Muscle of arm (tissue), 12 donors: ENCODE measurements around the gene AGFG2. TPM values are rescaled to one million over a fixed set of nuclear protein-coding genes. Genes with fewer than 3 reads are reported as not detected.

ENCODE experiments used
- DNase-seq: peaks from one replicate; pipeline ENCODE4 v3.0.0-alpha.2; 2013
- polyA plus RNA-seq, 12 donors: library from polyadenylated mRNA; unstranded; fragments of 120-200 nt; gene quantifications; one replicate each; pipeline ENCODE4 v1.2.1, GENCODE V29; 2013; ENCODE audit not compliant: insufficient read length in 12 of 12

AGFG2 gene
- polyA plus RNA-seq, 12 donors: 7.8 to 16.8 (median 10.1) TPM; not detected in 1

DNA sequence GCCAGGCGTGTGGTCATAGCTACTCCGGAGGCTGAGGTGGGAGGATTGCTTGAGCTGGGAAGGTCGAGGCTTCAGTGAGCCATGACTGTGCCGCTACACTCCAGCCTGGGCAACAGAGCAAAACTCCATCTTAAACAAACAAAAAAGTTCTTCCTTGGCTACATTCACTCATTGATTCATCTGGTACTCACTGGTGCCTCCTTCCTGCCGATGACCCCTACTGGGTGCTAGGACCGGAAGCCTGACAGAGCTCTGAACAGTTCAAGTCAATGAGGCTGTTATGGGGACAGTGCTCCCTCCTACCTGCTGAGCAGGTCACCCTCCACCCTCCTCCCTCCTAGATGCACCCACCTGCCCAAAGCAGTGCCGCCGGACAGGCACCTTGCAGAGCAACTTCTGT, 68.1 kb downstream of the AGFG2 start:
- no peak for DNase-seq

DNA sequence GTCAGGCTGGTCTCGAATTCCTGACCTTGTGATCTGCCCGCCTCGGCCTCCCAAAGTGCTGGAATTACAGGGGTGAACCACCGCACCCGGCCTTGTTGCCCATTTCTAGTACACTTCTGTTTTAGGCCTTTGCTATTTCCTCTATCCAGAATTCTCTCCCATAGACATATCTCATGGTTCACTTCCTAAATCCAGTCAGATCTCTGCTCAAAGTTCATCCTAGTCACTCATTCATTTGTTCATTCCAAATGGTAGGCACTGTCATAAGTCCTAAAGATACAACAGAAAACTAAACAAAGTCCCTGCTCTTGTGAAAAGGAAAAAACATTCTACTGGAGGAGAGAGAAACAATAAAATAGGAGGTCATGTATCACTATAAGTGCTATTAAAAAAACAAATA, 71.0 kb downstream of the AGFG2 start:
- no peak for DNase-seq

DNA sequence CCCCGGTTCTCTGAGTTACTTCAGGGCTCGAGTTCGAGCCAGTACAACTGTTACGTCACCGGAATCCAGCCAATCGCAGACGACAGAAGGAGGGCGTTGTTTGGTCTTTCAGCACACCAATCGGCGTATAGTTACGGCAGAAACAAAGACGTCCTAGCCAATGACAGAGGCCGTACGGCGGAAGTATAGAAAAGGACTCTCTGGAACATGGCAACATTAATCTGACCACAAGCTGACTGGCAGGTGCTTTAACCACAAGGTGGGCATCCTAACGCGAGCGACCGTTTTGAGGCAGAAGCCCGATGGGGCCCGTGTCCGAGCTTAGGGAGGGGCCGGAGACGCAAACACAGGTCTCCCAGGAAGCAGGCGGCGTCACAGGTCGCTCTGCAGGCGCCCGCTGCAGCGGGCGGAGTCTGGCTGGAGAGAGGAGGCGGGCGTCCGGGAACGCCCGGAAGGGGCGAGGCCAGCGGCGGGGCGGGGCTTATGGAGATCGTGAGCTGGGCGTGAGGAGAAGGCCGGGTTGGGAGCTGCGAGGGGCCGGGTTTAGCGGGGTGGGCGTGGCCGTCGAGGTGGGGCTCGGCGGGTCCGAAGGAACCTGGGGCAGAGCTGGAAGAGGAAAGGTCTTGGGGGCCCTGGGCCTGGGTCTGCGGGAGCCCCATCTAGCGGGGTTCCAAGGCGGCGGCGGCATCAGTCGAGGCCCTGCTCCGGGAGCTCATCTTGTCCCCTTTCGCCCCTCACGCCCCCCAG, 73.2 kb downstream of the AGFG2 start, which contains the start of gene MOSPD3:
MOSPD3 (plus strand) TSS at position 558 of the 747 bp plus-strand sequence. CDS start 252 bp downstream, outside the sequence.
- DNase-seq: peak; percentile 100

DNA sequence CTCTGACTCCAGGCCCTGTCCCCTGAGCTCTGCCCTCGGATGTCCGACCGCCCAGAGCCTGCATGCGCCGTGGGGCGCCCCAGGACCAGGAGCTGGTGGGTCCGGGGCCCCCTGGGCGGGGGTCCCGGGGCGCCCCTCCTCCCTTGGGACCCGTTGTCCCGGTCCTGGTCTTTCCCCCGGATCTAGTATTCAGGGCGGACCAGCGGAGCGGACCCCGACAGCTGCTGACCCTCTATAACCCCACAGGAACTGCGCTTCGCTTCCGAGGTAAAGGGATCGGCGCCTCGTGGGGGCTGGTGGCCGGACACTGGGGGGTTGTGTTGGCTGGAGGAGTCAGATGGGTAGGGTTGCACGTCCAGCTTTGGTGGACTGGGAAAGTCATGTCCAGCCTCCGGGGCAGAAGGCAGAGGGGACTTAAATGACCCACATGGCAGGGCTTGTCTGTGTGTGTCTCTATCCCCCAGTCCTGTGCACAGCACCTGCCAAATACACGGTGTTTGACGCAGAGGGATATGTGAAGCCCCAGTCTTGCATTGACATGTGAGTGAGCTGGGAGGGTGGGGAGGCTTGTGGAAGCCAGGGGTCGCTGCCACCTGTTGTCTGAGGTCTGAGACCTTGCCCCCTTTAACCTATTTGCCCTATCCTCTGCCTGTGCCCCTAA, 73.9 kb downstream of the AGFG2 start:
- no peak for DNase-seq

DNA sequence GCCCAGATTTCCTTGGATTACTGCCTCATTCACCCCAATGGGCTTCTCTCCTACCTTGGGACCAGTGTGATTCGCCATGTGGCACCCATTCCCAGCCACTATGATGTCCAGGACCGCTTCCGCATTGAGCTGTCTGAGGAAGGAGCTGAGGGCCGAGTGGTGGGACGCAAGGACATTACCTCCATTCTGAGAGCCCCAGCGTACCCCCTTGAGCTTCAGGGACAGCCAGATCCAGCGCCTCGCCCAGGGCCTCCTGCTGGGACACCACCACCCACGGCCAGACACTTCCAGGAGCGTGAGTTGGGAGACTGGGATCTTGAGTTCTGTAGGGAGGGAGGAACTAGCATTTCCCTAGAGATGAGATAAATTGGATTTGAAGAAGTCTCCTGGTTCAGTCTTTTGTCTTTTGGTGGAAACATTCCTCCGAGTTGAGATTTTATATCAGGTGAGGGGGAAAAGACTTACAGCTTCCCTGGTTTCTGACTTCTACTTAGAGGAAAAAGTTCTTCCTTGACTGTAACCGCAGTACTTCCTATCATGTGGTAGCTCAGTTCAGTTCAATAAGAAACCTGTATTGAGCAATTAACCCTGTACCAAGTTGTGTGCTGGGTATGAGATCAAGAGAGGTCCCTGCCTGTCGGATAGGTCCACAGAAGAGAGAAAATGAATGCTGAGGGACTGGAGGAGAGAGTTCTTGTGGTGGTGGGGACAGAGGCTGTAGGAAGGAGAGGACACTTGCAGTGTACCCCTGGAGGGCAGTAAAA, 74.6 kb downstream of the AGFG2 start:
- DNase-seq: no peak

DNA sequence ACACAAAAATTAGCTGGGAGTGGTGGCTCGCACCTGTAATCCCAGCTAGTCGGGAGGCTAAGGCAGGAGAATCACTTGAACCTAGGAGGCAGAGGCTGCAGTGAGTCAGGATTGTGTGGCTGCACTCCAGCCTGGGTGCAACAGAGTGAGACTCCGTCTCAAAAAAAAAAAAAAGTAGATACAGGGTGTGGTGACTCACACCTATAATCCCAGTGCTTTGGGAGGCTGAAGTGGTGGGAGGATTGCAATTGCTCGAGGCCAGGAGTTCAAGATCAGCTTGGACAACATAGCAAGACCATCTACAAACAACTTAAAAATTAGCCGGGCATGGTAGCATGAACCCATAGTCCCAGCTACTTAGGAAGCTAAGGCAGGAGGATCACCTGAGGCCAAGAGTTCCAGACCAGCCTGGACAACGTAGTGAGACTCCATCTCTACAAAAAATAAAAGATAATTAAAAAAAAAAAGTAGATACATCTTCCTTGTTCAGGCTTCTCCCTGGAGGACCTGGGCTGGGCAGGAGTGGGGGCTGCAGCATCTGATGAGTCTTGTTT, 75.4 kb downstream of the AGFG2 start:
- DNase-seq: no peak

Other genes starting within 250 kb of the AGFG2 start
- 1 to 10 TPM in 10 of 12 donors, not detected in 2; 5.4 to 8.7 (median 6.4) TPM for gene SPDYE3, start 231.5 kb upstream of the AGFG2 start, polyA plus RNA-seq
- 10 to 100 TPM in 10 of 12 donors, 1 to 10 TPM in 1, not detected in 1; 9.9 to 55.1 (median 19.1) TPM for gene PILRB, start 181.1 kb upstream of the AGFG2 start, polyA plus RNA-seq
- gene PILRA, start 165.7 kb upstream of the AGFG2 start, polyA plus RNA-seq: 1 to 10 TPM in 10 of 12 donors, not detected in 2; 1.6 to 9.3 (median 2.5) TPM
- 10 to 100 TPM in 2 of 12 donors, 1 to 10 TPM in 9, not detected in 1; 4.5 to 17.3 (median 6.5) TPM for gene ZCWPW1, start 110.5 kb upstream of the AGFG2 start, polyA plus RNA-seq
- gene MEPCE, start 109.4 kb upstream of the AGFG2 start, polyA plus RNA-seq: 10 to 100 TPM in 11 of 12 donors, not detected in 1; 27.0 to 42.9 (median 32.2) TPM
- gene PPP1R35, start 102.7 kb upstream of the AGFG2 start, polyA plus RNA-seq: 10 to 100 TPM in 9 of 12 donors, 1 to 10 TPM in 2, not detected in 1; 9.4 to 27.5 (median 11.9) TPM
- 1 to 10 TPM in 9 of 12 donors, under 1 TPM in 1, not detected in 2; 0.98 to 2.4 (median 1.4) TPM for gene SPACDR, start 74.9 kb upstream of the AGFG2 start, polyA plus RNA-seq
- 10 to 100 TPM in 11 of 12 donors, not detected in 1; 29.0 to 95.6 (median 38.9) TPM for gene TSC22D4, start 60.0 kb upstream of the AGFG2 start, polyA plus RNA-seq
- gene NYAP1, start 55.3 kb upstream of the AGFG2 start, polyA plus RNA-seq: 1 to 10 TPM in 11 of 12 donors, not detected in 1; 1.1 to 5.7 (median 1.5) TPM
- gene SAP25, start 34.7 kb downstream of the AGFG2 start, polyA plus RNA-seq: 10 to 100 TPM in 1 of 12 donors, 1 to 10 TPM in 9, not detected in 2; 1.5 to 10.1 (median 2.8) TPM
- 10 to 100 TPM in 11 of 12 donors, not detected in 1; 16.7 to 39.5 (median 23.7) TPM for gene LRCH4, start 46.9 kb downstream of the AGFG2 start, polyA plus RNA-seq
- 1 to 10 TPM in 7 of 12 donors, under 1 TPM in 3, not detected in 2; 0.59 to 2.1 (median 1.1) TPM for gene FBXO24, start 47.1 kb downstream of the AGFG2 start, polyA plus RNA-seq
- gene PCOLCE, start 63.2 kb downstream of the AGFG2 start, polyA plus RNA-seq: 100 to 1,000 TPM; 170 to 827 (median 228) TPM
- gene MOSPD3, start 73.3 kb downstream of the AGFG2 start, polyA plus RNA-seq: 10 to 100 TPM in 11 of 12 donors, not detected in 1; 12.5 to 69.6 (median 17.2) TPM
- 1 to 10 TPM in 3 of 12 donors, under 1 TPM in 7, not detected in 2; 0.23 to 2.3 (median 0.72) TPM for gene TFR2, start 102.3 kb downstream of the AGFG2 start, polyA plus RNA-seq
- gene ACTL6B, start 117.2 kb downstream of the AGFG2 start, polyA plus RNA-seq: under 1 TPM in 3 of 12 donors, not detected in 9; 0.21 to 0.30 (median 0.28) TPM
- gene GNB2, start 134.5 kb downstream of the AGFG2 start, polyA plus RNA-seq: 100 to 1,000 TPM in 11 of 12 donors, not detected in 1; 110 to 178 (median 137) TPM
- gene GIGYF1, start 155.0 kb downstream of the AGFG2 start, polyA plus RNA-seq: 100 to 1,000 TPM in 1 of 12 donors, 10 to 100 TPM in 11; 18.8 to 473 (median 27.5) TPM
- 10 to 100 TPM in 11 of 12 donors, not detected in 1; 15.5 to 27.0 (median 18.3) TPM for gene POP7, start 166.9 kb downstream of the AGFG2 start, polyA plus RNA-seq
- gene EPO, start 181.3 kb downstream of the AGFG2 start, polyA plus RNA-seq: under 1 TPM in 3 of 12 donors, not detected in 9; 0.13 to 0.28 (median 0.21) TPM
- gene ZAN, start 194.4 kb downstream of the AGFG2 start, polyA plus RNA-seq: under 1 TPM in 1 of 12 donors, not detected in 11; 0.03 TPM